Activated CD4-positive, CD25-positive, alpha-beta regulatory T cell treated with anti-CD3 and anti-CD28 coated beads, Interleukin-2, amount 50 U/mL, for 72 hours (primary cell): ENCODE measurements around the gene TMEM98.
"Not testable (repeated sequence)": the region's sequence is repeated elsewhere in the genome, so short reads cannot be mapped to it uniquely, and the experiment has no call there.

ENCODE experiments used
- DNase-seq: peaks from one replicate; pipeline ENCODE4 v3.0.0; 2021

Gene TMEM98

DNA sequence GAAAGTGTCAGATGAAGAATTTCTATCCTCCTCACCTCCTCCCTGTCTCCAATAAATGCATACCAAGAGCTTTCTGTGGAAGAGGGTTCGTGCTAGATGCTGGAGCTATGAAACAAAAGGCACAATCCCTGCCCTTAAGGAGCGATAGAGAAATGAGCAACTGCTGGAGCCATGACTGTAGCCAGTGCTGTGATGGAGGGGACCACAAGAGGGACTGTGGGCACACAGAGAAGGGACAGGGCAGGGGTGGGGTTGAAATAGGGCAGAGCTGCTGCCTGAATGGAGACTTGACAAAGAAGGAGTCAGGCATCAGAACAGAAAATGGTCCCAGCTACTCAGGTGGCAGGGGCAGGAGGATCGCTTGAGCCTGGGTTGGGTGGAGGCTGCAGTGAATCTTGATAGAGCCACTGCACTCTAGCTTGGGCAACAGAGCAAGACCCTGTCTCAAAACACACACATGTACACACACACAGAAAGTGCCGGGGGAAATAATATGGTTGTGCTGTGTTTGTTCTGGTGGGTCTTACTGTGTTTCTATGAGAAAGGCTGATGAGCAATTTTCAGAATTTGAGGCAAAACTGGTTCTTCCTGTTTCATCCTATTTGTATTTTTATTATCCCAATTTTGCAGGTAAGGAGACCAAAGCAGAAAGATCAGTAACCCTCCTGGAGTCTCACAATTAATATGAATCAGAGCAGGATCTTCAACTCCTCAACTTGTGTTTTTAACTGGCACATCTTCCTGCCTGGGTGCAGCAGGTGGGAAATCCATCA, 16.5 kb downstream of the TMEM98 start:
- no peak for DNase-seq

DNA sequence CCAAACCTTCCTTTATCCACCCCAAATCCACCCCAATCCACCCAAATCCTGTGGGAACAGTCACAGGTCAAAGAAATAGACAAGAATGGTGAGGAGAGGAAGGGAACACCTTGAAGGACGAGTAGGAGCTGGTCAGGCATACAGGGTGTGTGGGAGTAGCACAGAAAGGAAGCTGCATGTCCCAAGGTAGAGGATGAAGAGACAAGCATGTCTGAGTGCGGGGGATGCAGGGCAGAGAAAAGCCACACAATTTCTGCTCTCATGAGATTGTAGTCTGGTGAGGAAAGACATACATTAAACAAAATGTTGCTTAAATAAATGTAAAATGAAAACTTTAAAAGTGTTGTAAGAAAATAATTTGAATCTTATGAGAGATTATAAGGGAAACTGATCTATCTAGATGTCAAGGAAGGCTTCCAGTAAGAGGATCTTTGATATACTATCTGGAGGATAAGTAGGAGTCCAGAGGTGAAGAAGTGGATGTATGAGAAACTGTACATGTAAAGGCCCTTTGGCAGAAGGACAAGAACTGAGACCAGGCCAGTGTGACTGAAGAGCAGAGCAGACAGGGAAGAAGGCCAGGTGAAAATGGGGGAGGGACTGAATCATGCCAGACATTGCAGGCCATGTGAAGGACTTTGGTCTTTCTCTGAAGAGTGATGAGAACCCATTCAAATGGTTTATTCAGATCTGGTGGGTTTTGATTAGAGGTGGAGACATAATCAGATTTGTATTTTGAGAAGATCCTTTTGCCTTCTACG, 18.6 kb downstream of the TMEM98 start:
- no peak for DNase-seq

DNA sequence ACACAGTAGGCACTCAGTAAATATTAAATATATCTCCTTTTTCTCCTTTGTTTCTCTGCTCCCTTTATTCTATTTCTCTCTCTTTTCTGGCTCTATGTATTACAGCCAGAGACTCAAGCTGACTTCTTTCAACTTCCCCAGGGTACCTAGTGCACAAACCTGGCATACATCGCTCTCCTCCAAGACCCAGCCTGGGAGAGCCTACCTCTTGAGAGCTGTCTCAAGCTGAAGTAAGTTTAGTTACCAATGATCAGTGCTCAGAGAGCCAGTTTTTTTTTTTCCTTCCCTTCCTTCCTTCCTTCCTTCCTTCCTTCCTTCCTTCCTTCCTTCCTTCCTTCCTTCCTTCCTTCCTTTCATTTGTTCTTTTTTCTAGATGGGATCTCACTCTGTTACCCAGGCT, 19.8 kb downstream of the TMEM98 start:
- no peak for DNase-seq

DNA sequence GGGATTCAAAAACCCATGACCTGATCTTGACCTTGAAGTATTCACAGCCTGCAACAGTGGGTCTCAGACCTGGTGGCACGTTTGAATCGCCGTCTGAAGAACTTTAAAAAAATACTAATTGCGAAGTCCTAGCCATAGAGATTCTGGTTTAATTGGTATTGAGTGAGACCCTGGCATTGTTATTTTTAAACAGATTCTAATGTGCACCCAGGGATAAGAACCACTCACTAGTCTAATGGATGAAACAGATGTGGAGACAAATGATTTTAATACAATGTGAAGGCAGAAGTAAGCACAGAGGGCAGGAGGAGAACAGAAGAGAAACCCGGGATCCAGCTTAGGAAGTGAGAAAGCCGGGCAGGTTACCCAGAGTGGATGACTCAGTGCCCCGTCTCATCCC, 21.2 kb downstream of the TMEM98 start:
- DNase-seq, result no peak

DNA sequence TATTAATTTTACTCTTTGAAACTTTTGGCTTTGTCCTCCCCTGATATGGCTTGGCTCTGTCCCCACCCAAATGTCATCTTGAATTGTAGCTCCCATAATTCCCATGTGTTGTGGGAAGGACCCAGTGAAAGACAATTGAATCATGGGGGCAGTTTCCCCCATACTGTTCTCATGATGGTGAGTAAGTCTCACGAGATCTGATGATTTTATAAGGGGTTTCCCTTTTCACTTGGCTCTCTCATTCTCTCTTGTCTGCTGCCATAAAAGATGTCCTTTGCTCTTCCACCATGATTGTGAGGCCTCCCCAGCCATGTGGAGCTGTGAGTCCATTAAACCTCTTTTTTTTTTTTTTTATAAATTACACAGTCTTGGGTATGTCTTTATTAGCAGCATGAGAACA, 24.5 kb downstream of the TMEM98 start:
- not testable (repeated sequence) for DNase-seq

DNA sequence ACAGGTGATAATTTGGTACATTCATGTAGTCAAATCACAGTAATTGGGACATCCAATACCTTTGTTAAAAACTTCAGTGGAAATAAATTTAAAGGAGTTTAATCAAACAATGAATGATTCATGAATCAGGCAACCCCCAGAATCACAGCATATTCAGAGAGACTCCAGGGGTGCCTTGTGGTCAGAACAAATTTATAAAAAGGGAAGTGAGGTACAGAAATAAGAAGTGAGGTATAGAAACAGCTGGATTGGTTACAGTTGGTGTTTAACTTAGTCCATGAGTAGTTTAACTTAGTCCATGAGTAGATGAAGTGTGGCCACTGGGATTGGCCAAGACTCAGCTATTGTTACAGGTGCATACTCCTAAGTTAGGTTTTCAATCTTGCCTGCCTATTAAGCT, 25.1 kb downstream of the TMEM98 start:
- no peak for DNase-seq

DNA sequence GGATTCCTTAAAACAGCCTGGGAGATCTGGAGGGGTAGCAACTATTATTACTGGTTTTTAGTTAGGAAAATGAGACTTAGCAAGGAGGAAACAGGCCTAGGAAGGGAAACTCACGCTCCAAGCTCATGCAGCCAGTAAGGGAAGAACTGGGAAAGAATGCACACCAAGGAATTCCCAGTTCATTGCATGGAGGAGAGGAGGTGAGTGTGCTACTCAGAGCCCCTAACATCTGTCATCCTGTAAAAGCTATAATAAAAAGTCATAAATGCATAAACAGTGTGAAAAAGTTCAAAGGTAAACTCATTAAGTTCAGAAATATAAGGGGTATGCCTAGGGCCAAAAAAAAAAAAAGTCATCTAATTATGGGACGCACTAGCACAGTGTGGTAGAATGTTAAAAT, 25.9 kb downstream of the TMEM98 start:
- no peak for DNase-seq

DNA sequence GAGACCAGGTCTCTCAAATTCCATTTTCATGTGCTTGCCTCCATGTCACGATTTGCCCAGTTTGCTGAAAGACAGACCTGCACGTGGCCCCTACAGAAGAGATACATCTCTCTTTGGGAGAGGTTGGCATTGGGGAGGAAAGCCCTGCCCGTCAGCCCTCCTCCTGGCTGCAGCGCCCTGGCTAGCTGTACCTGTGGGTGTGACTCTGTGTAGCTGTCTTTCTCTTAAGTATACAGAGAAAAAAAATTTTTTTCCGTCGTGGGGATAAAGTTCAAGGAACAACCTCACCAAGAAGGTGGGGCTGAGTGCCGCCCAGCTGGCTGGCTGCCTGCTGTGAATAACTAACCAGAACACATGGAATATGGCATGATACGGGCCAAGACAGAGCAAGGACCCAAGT, 26.5 kb downstream of the TMEM98 start:
- no peak for DNase-seq

DNA sequence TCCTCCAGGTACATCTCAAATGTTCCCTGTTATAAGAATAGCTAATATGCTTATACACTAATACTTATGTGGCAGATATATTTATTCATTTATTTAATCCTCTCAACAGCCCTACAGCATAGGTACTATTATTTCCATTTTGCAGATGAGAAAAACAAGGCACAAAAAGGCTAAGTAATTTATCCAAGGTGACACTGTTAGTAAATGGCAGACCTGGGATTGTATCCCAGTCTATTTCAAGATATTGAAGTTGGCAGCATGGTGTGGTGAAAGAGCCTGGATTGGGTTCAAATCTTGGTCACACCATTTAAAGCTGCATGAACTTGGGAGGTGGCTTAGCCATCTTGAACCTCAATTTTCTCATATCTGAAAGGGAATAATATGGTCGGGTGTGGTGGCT, 27.2 kb downstream of the TMEM98 start:
- DNase-seq, result no peak

DNA sequence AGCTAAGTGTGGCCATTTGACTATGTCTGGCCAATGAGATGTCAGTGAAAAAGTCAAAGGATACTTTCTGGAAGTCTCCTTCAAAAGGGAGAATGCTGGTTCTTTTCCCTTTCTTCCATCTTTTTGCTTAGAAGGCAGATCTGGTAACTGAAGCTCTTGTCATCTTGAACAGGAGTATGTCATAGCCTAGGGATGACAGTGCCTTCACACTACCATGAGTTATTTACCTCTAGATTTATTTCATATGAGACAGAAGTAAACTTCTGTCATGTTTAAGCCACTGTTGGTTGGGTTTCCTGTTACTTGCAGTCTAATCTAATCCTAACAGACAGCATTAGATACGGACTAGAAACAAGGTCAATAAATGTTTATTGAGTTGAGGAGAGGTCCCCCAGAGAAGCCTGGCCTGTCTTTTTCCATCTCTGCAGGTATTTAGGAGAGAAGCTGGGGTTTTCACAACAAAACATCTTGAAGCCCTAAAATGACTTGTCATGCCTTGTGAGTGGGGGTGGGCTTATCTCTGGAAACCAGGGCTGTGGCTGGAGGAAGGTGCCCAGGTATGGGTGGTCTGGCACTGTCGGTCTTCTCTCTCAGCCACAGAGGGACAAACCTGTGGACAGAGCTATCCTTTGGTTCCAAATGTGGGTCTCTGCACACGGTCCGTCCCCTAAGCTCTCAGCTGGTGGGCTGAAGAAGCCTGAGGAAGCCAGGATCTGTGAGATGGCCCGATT, 28.5 kb downstream of the TMEM98 start:
- DNase-seq, result no peak

DNA sequence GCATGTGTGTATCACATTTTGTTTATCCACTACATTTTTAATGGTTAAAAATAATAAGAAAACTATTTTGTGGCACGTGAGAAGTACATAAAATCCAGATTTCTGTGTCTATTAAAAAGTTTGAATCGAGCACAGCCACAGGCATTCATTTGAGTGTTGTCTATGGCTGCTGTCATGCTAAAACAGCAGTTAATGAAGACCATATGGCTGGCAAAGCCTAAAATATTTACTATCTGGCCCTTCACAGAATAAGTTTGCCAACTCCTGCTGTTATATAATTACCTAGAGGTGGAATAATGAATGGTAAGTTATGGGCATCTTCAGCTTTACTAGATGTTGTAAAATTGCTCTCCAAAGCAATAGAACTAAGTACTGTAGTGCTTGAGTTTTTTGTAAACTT, 30.5 kb downstream of the TMEM98 start:
- no peak for DNase-seq

DNA sequence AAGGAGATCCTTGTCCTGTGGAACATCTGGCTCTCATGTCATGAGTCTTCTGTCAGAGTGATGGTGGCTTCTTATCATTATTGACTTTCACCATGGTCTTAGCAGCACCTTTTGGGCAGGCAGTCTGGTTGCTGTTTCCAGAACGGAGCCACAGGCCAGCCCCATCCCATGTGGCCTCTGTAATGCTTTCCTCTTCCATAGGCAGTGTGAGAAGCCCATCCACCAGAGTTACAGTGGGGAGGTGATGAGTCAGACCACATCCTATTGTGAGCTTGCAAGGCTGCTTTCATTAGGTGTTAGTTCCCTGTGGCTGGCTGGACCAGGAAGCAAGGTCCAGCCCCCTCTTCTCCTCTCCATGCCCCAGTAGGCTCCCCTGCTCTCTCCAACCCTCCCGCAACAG, 32.9 kb downstream of the TMEM98 start:
- no peak for DNase-seq

DNA sequence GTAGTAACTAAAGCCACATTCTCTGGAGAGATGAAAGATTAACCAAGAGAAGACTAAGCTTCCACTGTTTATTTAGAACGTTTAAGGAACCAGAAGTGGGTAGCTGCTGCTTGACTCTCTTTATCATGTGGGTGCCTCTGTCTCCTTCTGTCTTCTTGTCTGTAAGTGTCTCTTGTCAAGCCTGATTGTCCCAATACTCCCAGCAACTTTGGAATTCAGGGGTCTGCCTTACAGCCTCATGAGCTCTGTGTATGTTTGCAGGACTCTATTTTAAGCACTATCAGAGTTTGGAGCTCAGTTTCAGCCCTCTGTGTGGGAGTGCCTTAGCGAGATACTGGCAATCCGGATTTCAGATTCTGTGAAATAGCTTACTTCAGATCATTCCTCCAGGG, 34.4 kb downstream of the TMEM98 start:
- DNase-seq, result no peak

DNA sequence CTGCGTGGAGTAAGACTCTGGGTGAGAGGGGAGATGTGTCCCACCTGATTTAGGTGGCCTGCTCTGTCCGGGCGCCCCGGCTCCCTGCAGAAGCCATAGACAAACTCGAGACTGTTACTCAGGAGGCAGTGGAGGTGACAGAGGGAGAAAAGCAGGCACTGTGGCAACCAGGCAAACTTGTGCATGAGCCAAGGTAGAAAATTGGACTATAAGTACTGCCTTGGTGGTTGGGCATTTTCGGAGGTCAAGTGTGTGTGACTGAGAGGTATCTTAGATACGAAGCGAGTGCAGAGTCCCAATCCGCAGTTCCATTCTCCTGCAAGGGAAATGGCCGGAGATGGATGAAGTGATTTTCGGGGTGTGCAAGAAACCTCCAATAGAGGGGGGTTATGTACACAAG, 36.6 kb downstream of the TMEM98 start:
- DNase-seq, result no peak

DNA sequence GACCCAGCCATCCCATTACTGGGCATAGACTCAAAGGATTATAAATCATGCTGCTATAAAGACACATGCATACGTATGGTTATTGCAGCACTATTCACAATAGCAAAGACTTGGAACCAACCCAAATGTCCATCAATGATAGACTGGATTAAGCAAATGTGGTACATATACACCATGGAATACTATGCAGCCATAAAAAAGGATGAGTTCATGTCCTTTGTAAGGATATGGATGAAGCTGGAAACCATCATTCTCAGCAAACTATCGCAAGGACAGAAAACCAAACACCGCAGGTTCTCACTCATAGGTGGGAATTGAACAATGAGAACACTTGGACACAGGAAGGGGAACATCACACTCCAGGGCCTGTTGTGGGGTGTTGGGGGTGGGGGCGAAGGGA, 41.3 kb downstream of the TMEM98 start:
- not testable (repeated sequence) for DNase-seq

DNA sequence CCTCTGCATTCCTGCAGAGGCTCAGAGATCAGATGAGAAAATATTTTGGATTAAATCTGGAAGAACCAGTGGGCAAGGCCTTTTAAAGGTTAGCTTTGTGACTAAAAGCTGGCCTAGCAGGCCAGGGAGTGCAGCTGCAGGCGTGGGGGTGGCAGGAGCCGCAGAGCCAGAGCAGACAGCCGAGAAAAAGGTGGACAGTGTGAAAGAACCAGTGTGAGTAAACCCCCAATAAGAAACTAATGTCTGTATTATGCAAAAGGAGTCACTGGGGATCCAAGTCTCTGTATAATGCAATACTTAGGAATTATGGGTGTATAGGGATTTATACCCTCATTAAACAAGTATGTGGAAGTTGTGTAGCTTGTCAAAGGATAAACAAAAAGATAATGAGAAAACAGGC, 42.3 kb downstream of the TMEM98 start:
- DNase-seq, result no peak

DNA sequence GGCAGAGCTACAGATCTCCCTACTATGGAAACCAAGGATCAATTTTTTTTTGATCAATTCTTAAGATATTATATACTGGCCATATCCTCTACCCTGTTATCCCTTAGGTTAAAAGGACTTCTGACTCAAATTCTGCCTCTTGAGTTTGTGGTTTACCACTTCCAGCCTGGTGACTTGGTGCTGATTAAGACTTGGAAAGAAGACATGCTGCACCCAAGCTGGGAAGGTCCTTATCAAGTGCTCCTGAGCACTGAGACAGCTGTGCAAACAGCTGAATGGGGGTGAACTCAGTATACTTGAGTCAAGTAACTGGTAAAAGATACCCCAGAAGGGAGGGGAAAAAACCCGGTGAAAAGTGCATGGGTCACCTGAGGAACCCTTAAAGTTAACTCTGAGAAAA, 43.2 kb downstream of the TMEM98 start:
- DNase-seq, result no peak

DNA sequence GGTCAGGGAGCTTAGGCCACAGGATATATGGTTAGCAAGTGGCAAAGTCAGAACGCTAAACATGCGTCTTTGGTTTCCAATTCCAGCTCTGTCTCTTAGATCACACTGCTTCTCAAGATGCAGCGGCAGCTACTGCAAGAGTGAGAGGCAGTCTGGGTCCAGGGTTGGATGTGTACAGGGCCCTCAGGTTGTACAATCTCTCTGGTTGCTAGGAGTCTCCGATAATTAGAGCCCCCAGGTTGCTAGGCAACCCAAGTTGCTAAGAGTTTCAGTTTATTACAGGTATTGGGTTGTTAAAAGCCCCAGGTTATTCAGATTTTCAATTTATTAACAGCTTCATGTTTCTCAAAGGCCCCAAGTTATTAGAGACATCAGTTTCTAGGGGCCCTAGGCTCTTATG, 48.2 kb downstream of the TMEM98 start:
- DNase-seq, result no peak

DNA sequence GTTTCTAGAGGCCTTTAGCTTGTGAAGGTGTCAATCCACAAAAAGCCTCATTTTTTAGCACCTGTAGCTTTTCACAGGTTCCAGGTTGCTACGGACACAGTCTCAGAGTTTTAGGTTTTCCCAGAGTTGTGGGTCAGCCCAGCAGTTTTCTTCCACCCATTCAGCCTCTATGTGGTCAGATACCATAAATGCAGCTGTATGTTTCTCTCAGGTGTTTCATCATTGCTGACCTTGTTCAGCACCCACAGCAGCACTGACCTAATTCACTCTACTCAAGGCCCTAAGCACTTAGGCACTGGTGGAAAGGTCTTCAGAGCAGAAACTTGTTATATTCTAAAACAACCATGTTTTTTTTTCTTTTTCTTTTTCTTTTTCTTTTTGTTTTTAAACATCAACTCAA, 48.7 kb downstream of the TMEM98 start:
- DNase-seq, result no peak

DNA sequence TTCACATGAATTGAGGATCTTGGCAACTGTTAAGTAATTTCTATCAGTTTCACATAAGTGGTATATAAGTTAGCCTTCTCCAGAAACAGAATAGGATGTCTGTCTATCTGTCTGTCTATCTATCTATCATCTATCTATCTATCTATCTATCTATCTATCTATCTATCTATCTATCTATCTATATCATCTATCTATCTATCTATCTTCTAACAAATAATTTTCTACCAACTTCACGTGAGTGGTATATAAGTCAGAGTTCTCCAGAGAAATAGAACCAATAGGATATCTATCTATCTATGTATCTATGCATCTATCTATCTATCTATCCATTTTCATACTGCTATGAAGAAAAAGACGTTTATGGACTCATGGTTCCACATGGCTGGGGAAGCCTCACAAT, 52.3 kb downstream of the TMEM98 start:
- DNase-seq, result no peak

DNA sequence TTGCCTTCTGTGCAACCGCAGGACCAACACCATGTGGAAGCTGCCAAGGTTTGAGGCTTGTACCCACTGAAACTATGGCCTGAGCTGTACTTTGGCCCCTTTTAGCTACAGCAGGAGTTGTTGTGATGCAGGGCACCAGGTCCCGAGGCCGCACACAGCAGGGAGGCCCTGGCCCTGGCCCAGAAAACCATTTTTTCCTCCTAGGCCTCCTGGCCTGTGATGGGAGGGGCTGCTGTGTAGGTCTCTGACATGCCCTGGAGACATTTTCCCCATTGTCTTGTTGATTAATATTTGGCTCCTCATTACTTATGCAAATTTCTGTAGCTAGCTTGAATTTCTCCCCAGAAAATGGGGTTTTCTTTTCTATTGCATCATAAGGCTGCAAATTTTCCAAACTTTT, 53.7 kb downstream of the TMEM98 start:
- DNase-seq, result not testable (repeated sequence)

DNA sequence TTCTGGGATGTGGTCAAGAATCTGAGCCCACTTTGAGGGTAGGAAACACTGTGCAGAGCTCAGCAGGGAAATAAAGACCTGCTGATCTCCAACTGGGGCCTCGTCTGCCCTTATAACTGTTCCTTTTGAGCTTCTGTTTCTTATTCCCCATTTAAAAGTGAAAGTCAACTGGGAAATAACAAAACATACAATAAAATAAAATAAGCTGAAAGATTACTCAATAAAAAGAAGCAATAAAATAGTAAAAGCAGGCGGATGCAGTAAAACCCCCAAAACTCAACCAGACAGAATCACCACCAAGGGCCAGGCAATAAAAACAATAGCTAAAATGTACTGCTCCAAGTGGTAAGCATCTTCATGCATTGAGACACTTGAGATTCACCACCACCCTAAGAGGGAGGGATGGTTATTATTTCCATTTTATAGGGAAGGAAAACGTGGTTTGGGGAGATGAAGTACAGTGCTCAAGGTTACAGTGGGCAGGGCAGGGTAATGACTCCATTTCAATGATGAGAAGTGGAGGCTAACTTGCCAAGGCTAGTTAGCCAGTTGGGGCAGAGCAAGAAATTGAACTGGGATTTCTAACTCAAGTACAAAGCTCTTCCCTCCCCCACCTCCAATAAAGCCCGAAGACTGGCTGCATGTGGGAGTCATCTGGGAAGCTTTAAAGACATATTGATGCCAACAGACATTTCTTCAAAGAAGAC, 57.2 kb downstream of the TMEM98 start:
- DNase-seq, result no peak

DNA sequence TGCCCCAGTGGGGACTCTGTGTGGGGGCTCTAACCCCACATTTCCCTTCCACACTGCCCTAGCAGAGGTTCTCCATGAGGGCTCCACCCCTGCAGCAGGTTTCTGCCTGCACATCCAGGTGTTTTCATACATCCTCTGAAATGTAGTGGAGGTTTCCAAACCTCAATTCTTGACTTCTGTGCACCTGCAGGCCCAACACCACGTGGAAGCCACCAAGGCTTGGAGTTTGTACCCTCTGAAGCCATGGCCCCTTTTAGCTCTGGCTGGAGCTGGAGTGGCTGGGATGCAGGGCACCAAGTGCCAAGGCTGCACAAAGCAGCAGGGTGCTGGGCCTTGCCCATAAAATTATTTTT, 59.5 kb downstream of the TMEM98 start:
- DNase-seq, result not testable (repeated sequence)
